ENCODE data around the gene MYPOP. TPM values are rescaled to one million over a fixed set of nuclear protein-coding genes. Genes with fewer than 3 reads are reported as not detected.

Gene MYPOP, protein sequence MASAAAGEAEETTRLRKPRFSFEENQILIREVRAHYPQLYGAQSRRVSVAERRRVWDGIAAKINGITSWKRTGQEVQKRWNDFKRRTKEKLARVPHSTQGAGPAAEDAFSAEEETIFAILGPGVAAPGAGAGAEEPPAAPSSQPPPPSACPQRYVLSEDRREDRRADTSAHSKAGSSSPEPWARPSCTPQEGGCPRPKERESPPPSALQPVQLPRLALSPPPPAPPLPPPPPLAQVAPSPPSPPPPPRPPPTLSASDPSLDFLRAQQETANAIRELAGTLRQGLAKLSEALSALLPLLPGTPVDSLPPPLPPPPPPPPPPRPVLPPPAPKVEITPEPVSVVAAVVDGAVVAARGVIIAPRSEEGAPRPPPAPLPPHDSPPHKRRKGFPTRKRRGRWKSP
- total RNA-seq (6.7 TPM), polyA plus RNA-seq (ENCODE audit: insufficient read depth, low read depth, low replicate concordance) (11.7 TPM)
- long read RNA-seq, donor 1, partial matches to known transcripts = 0 of 1 reads
- long read RNA-seq, donor 1, other reads (novel, unspliced or antisense) = 0 of 1 reads
- long read RNA-seq, donor 2, partial matches to known transcripts = 0 of 1 reads
- long read RNA-seq, donor 2, other reads (novel, unspliced or antisense) = 0 of 1 reads
- long read RNA-seq, donor 3, partial matches to known transcripts = 0 of 1 reads
- long read RNA-seq, donor 3, other reads (novel, unspliced or antisense) = 0 of 1 reads
- long read RNA-seq, donor 4, partial matches to known transcripts = 0 of 1 reads
- long read RNA-seq, donor 4, other reads (novel, unspliced or antisense) = 0 of 1 reads
- long read RNA-seq, donor 5, partial matches to known transcripts = 0 of 1 reads
- long read RNA-seq, donor 5, other reads (novel, unspliced or antisense) = 0 of 1 reads
- long read RNA-seq, donor 6 = 0 reads
- long read RNA-seq, donor 7, partial matches to known transcripts = 4 of 5 reads
- long read RNA-seq, donor 7, other reads (novel, unspliced or antisense) = 1 of 5 reads
- long read RNA-seq, donor 8, partial matches to known transcripts = 0 of 2 reads
- long read RNA-seq, donor 8, other reads (novel, unspliced or antisense) = 0 of 2 reads
- long read RNA-seq, donor 9, partial matches to known transcripts = 0 of 1 reads
- long read RNA-seq, donor 9, other reads (novel, unspliced or antisense) = 0 of 1 reads
- long read RNA-seq, donor 10, transcript MYPOP-201 (3 exons, 1,890 nt) = major isoform, 5 of 5 reads
- long read RNA-seq, donor 10, partial matches to known transcripts = 0 of 5 reads
- long read RNA-seq, donor 10, other reads (novel, unspliced or antisense) = 0 of 5 reads

DNA sequence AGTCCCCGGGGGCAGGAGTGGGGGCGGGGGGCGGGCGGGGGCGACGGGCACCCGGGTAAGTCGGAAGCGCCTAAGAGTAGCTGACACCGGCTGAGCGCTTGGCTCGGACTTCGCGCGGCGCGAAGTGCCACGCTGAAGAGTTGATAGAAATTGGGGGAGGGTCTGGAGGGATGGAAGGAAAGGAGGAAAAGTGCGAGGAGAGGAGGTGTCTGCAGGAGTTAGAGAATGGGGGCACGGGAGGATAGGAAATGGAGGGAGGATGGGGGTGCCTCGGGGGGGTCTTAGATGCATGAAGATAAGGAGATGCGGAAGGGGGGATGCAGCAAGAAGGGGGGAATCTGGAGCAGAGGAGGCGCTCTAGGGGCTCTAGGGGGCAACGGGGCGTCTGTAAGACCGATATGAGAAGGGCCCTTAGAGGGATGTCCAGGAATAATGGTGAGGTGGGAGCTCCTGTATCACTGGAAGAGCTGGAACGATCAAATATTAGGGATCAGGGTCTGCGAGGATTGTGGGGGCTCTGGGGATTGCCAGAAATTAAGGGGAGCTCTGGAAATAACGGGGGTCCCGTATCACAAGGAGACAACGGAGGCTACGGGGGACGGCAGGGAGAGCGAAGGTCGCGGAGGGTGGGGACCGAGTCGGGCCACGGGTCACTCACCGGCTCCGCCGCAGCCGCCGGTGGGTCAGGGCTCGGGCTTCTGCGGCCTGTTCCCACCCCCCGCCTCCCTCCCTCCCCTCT is at the start of gene MYPOP:
MYPOP (minus strand) TSS at position 702 of the 739 bp plus-strand sequence. CDS start 840 bp downstream, outside the sequence.
- FAIRE-seq (no peak), DNase-seq (peak in 3 of 5 donors; percentile 8 to 73 (median 48))
- Histone ChIP-seq H3K9ac (ENCODE audit: low read length in 3 of 3) (peak within 1 kb of the TSS; percentile 62 to 94 (median 94)), H3K4me1 (ENCODE audit: control insufficient read depth in 2 of 3, insufficient read depth in 2 of 3, low read depth in 1 of 3, low read length in 3 of 3) (peaks cover 0 to 20% (median 0%) of the 10 kb centered on the region in 3 donors), H3K36me3 (ENCODE audit: control insufficient read depth in 2 of 3, insufficient read depth in 3 of 3, low read length in 3 of 3) (peaks cover 0 to 9% (median 4%) of the 10 kb centered on the region in 3 donors), H3K27ac (ENCODE audit: low read depth in 2 of 2, low read length in 2 of 2) (peak within 1 kb of the TSS; percentile 65 to 73), H3K4me3 (ENCODE audit: low read length in 3 of 3) (peak within 1 kb of the TSS; percentile 75 to 89 (median 88)), H3K27me3 (ENCODE audit: control insufficient read depth, insufficient read depth, low read length) (no peaks in the 10 kb centered on the region), H3K9me3 (ENCODE audit: control insufficient read depth in 2 of 3, insufficient read depth in 1 of 3, low read length in 3 of 3) (no peaks in the 10 kb centered on the region)
- TF ChIP-seq, protein P1, sequence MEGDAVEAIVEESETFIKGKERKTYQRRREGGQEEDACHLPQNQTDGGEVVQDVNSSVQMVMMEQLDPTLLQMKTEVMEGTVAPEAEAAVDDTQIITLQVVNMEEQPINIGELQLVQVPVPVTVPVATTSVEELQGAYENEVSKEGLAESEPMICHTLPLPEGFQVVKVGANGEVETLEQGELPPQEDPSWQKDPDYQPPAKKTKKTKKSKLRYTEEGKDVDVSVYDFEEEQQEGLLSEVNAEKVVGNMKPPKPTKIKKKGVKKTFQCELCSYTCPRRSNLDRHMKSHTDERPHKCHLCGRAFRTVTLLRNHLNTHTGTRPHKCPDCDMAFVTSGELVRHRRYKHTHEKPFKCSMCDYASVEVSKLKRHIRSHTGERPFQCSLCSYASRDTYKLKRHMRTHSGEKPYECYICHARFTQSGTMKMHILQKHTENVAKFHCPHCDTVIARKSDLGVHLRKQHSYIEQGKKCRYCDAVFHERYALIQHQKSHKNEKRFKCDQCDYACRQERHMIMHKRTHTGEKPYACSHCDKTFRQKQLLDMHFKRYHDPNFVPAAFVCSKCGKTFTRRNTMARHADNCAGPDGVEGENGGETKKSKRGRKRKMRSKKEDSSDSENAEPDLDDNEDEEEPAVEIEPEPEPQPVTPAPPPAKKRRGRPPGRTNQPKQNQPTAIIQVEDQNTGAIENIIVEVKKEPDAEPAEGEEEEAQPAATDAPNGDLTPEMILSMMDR (IDR thresholded peaks at IDR 0.05; ENCODE audit: borderline replicate concordance, extremely low read depth, insufficient read depth) = no peak
- intact Hi-C loops (cut with DNase I) = no loop called here

DNA sequence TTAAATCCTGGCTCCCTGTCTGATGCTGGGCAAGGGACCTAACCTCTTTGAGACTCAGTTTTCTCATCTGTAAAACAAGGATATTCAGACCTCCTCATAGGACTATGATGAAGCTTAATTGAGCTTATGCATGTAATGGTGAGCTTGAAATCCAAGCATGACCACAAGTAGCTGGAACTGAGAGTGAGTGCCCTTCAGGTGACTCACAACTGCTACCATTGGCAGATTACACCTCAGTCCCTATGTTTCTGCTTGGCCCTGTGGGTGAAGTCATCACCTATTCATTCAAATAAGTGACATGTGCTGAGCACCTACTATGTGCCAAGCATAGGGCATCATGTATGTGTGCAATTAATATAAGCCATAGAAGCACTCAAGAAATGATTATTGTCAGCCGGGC is 45.5 kb upstream of the MYPOP start:
- no peaks in the 10 kb centered on the region for H3K27me3 ChIP-seq (ENCODE audit: control insufficient read depth, insufficient read depth, low read length)
- FAIRE-seq (no peak), DNase-seq (no peak)
- no peaks in the 10 kb centered on the region for H3K9me3 ChIP-seq (ENCODE audit: control insufficient read depth in 2 of 3, insufficient read depth in 1 of 3, low read length in 3 of 3)
- peaks cover 0 to 2% (median 0%) of the 10 kb centered on the region in 3 donors for H3K4me1 ChIP-seq (ENCODE audit: control insufficient read depth in 2 of 3, insufficient read depth in 2 of 3, low read depth in 1 of 3, low read length in 3 of 3)
- no peak overlapping the region for H3K9ac ChIP-seq (ENCODE audit: low read length in 3 of 3)
- TF ChIP-seq, protein P1 (IDR thresholded peaks at IDR 0.05; ENCODE audit: borderline replicate concordance, extremely low read depth, insufficient read depth) = no peak
- no peak overlapping the region for H3K4me3 ChIP-seq (ENCODE audit: low read length in 3 of 3)
- H3K27ac ChIP-seq (ENCODE audit: low read depth in 2 of 2, low read length in 2 of 2) = no peak overlapping the region
- intact Hi-C loops (cut with DNase I) = no loop called here
- no peaks in the 10 kb centered on the region for H3K36me3 ChIP-seq (ENCODE audit: control insufficient read depth in 2 of 3, insufficient read depth in 3 of 3, low read length in 3 of 3)

DNA sequence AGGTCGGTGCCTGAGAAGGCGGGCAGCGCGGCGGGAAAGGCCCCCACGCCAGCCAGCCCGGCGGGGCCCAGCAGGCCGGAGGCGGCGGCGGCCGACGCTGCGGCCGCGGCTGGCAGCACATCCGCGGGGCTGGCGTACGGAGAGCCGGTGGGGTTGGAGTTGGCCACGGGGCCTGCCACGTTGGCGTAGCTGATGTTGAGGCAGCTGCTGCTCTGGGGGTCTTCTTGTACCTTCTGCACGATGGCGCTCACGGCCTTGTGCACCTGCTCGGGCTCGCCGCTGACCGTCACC is 38.0 kb upstream of the MYPOP start:
- intact Hi-C loops (cut with DNase I) = no loop called here
- DNase-seq = no peak

More for the DNA sequence above, 38.0 kb upstream of the MYPOP start:
- Histone ChIP-seq H3K4me3 (ENCODE audit: low read length in 3 of 3) (no peak overlapping the region), H3K27me3 (ENCODE audit: control insufficient read depth, insufficient read depth, low read length) (peaks cover 3% of the 10 kb centered on the region), H3K27ac (ENCODE audit: low read depth in 2 of 2, low read length in 2 of 2) (no peak overlapping the region), H3K9ac (ENCODE audit: low read length in 3 of 3) (no peak overlapping the region), H3K4me1 (ENCODE audit: control insufficient read depth in 2 of 3, insufficient read depth in 2 of 3, low read depth in 1 of 3, low read length in 3 of 3) (no peaks in the 10 kb centered on the region), H3K36me3 (ENCODE audit: control insufficient read depth in 2 of 3, insufficient read depth in 3 of 3, low read length in 3 of 3) (no peaks in the 10 kb centered on the region), H3K9me3 (ENCODE audit: control insufficient read depth in 2 of 3, insufficient read depth in 1 of 3, low read length in 3 of 3) (no peaks in the 10 kb centered on the region)
- FAIRE-seq = no peak
- TF ChIP-seq, protein P1 (IDR thresholded peaks at IDR 0.05; ENCODE audit: borderline replicate concordance, extremely low read depth, insufficient read depth) = no peak

All from kidney (tissue), 22 donors.